GM12875 (cell line): Measurements from ENCODE around the gene CXCL16.

ENCODE experiments used
- H3K4me3 ChIP-seq: one replicate; pipeline ENCODE4 v1.5.1; 2011; ENCODE audit warnings: low read depth, low read length, control low read depth
- CTCF ChIP-seq: IDR thresholded peaks from 2 replicates; pipeline ENCODE4 v1.5.1; 2011; ENCODE audit warnings: low read depth, mild to moderate bottlenecking, control low read depth, inconsistent platforms, low read length, moderate library complexity, borderline replicate concordance; ENCODE audit not compliant: insufficient read depth

Gene CXCL16

GRCh38 chr17:4766723-4767122 lies 27.0 kb upstream of the CXCL16 start:
- no peak overlapping the region for H3K4me3 ChIP-seq
- TF ChIP-seq CTCF: no peak

GRCh38 chr17:4766201-4766600 lies 26.5 kb upstream of the CXCL16 start:
- H3K4me3 ChIP-seq: no peak overlapping the region
- TF ChIP-seq CTCF: no peak

GRCh38 chr17:4764595-4764994 lies 24.9 kb upstream of the CXCL16 start:
- no peak overlapping the region for H3K4me3 ChIP-seq
- TF ChIP-seq CTCF: no peak

GRCh38 chr17:4759776-4760236 lies 20.1 kb upstream of the CXCL16 start:
- no peak for TF ChIP-seq CTCF

GRCh38 chr17:4753392-4753791 lies 13.7 kb upstream of the CXCL16 start:
- no peak for TF ChIP-seq CTCF

More at GRCh38 chr17:4759776-4760236, 20.1 kb upstream of the CXCL16 start:
- H3K4me3 ChIP-seq: no peak overlapping the region

GRCh38 chr17:4751932-4752331 lies 12.2 kb upstream of the CXCL16 start:
- TF ChIP-seq CTCF: no peak
- H3K4me3 ChIP-seq: no peak overlapping the region

More at GRCh38 chr17:4753392-4753791, 13.7 kb upstream of the CXCL16 start:
- no peak overlapping the region for H3K4me3 ChIP-seq

- no peak for TF ChIP-seq CTCF
Observed at GRCh38 chr17:4750606-4751005, 10.9 kb upstream of the CXCL16 start.

More at GRCh38 chr17:4750606-4751005, 10.9 kb upstream of the CXCL16 start:
- no peak overlapping the region for H3K4me3 ChIP-seq
